Fibroblast of pulmonary artery (primary cell): ENCODE measurements around the gene SLC2A2.

Experiments
- DNase-seq: peaks from one replicate; pipeline ENCODE4 v3.0.0-alpha.2; 2010; ENCODE audit warnings: low read depth
- H3K4me3 ChIP-seq: replicated peaks from 2 replicates; pipeline ENCODE4 v1.5.1; 2011; ENCODE audit warnings: low read depth, mild to moderate bottlenecking, control low read depth, low read length, moderate library complexity
- CTCF ChIP-seq: IDR thresholded peaks from 2 replicates; pipeline ENCODE4 v1.5.1; 2011; ENCODE audit warnings: mild to moderate bottlenecking, control low read depth, low read length, inconsistent platforms; ENCODE audit errors: missing control alignments

SLC2A2 gene

GRCh38 chr3:171054921-171055320 lies 28.4 kb upstream of the SLC2A2 start:
- DNase-seq = peak; percentile 17
- TF ChIP-seq CTCF = no peak
- H3K4me3 ChIP-seq = no peak overlapping the region

GRCh38 chr3:171054231-171054630 lies 27.7 kb upstream of the SLC2A2 start:
- H3K4me3 ChIP-seq = no peak overlapping the region
- TF ChIP-seq CTCF = no peak
- DNase-seq = no peak

- TF ChIP-seq CTCF = peak; percentile 75
- DNase-seq = peak; percentile 77
- H3K4me3 ChIP-seq = no peak overlapping the region
Observed at GRCh38 chr3:171049861-171050444, 23.4 kb upstream of the SLC2A2 start.

- DNase-seq = no peak
- no peak for TF ChIP-seq CTCF
- no peak overlapping the region for H3K4me3 ChIP-seq
Observed at GRCh38 chr3:171046760-171047159, 20.2 kb upstream of the SLC2A2 start.

- peak; percentile 91 for DNase-seq
- TF ChIP-seq CTCF = no peak
- H3K4me3 ChIP-seq = no peak overlapping the region
Observed at GRCh38 chr3:171044835-171045793, 18.6 kb upstream of the SLC2A2 start.

GRCh38 chr3:171044384-171044783 lies 17.9 kb upstream of the SLC2A2 start:
- no peak overlapping the region for H3K4me3 ChIP-seq
- DNase-seq = no peak
- TF ChIP-seq CTCF = no peak
